ENCODE results near the gene ATP8A2. TPM values are rescaled to one million over a fixed set of nuclear protein-coding genes. Genes with fewer than 3 reads are reported as not detected.

ATP8A2 gene
- total and polyA plus RNA-seq, 9 of the 15 experiments (the other 6 are each of a cell fraction or from before 2014, with no cell fraction given): under 0.01 to 0.33 (median 0.06) TPM; not detected in 4

GRCh38 chr13:25380082-25380481 is 8.3 kb downstream of the ATP8A2 start (continued):
- TF ChIP-seq, protein P1, sequence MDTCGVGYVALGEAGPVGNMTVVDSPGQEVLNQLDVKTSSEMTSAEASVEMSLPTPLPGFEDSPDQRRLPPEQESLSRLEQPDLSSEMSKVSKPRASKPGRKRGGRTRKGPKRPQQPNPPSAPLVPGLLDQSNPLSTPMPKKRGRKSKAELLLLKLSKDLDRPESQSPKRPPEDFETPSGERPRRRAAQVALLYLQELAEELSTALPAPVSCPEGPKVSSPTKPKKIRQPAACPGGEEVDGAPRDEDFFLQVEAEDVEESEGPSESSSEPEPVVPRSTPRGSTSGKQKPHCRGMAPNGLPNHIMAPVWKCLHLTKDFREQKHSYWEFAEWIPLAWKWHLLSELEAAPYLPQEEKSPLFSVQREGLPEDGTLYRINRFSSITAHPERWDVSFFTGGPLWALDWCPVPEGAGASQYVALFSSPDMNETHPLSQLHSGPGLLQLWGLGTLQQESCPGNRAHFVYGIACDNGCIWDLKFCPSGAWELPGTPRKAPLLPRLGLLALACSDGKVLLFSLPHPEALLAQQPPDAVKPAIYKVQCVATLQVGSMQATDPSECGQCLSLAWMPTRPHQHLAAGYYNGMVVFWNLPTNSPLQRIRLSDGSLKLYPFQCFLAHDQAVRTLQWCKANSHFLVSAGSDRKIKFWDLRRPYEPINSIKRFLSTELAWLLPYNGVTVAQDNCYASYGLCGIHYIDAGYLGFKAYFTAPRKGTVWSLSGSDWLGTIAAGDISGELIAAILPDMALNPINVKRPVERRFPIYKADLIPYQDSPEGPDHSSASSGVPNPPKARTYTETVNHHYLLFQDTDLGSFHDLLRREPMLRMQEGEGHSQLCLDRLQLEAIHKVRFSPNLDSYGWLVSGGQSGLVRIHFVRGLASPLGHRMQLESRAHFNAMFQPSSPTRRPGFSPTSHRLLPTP (IDR thresholded peaks at IDR 0.05; ENCODE audit: borderline replicate concordance, extremely low read depth, insufficient read length): no peak
- TF ChIP-seq ADNP (tag; IDR thresholded peaks at IDR 0.05) (no peak), CHD7 (IDR thresholded peaks at IDR 0.05; ENCODE audit: low read depth, low read length) (no peak), MYC (IDR thresholded peaks at IDR 0.05; ENCODE audit: low read depth, low read length) (peak; percentile 77), MYC (CRISPR knock-in tag; IDR thresholded peaks at IDR 0.05; ENCODE audit: borderline replicate concordance, low read depth) (no peak), MECOM (CRISPR knock-in tag; IDR thresholded peaks at IDR 0.05) (0 out of 2 replicates have a peak, but pooled peaks have one; percentile 39), RNF2 (IDR thresholded peaks at IDR 0.05) (peak; percentile 56; the same call in 1 of the 2 replicates), ZNF408 (CRISPR knock-in tag; IDR thresholded peaks at IDR 0.05; ENCODE audit: low read depth) (no peak), NFIC (IDR thresholded peaks at IDR 0.05) (no peak), TEAD2 (tag; IDR thresholded peaks at IDR 0.05) (0 out of 2 replicates have a peak, but pooled peaks have one; percentile 5), ZNF589 (CRISPR knock-in tag; IDR thresholded peaks at IDR 0.05; ENCODE audit: low read depth) (no peak), HNRNPK (IDR thresholded peaks at IDR 0.05; ENCODE audit: low read depth, low read length, poor library complexity, severe bottlenecking) (no peak), SMAD4 (CRISPR knock-in tag; conservative IDR thresholded peaks at IDR 0.05) (peak; percentile 46), IRF2 (CRISPR knock-in tag; IDR thresholded peaks at IDR 0.05) (no peak)

Measured in K562 (cell line).